Measurements from ENCODE around the gene MYL2.
A peak's percentile ranks its signal among the peaks of the same experiment; 100 is the strongest.

The MYL2 gene

DNA sequence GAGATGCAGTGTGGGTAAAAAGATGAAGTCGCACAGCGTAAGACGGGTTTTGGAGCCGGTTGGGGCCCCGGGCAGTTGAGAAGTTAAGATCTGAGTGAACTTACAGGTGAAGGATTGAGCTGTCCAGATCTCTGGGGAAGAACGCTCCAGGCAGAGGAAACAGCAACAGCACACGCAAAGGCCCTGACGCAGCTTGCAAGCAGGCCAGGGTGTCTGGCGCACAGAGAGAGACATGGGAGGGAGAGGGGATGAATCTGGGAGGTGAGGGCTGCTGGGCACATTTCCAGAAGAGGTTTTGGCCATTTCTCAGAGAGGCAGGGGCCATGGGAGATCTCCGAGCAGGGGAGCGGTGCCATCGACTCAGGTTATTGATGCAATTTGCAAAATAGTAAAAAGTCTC, 31.0 kb downstream of the MYL2 start:
- TF ChIP-seq FOXP2 (optimal IDR thresholded peaks at IDR 0.05; ENCODE audit: borderline replicate concordance, extremely low read depth, extremely low read length, insufficient read depth), result no peak
- TF ChIP-seq POLR2AphosphoS5 (IDR thresholded peaks at IDR 0.05; ENCODE audit: low read depth, low read length), result no peak
- no peak for TF ChIP-seq SIN3A (IDR thresholded peaks at IDR 0.05; ENCODE audit: borderline replicate concordance, insufficient read depth, low read length)
- TF ChIP-seq, protein P1, sequence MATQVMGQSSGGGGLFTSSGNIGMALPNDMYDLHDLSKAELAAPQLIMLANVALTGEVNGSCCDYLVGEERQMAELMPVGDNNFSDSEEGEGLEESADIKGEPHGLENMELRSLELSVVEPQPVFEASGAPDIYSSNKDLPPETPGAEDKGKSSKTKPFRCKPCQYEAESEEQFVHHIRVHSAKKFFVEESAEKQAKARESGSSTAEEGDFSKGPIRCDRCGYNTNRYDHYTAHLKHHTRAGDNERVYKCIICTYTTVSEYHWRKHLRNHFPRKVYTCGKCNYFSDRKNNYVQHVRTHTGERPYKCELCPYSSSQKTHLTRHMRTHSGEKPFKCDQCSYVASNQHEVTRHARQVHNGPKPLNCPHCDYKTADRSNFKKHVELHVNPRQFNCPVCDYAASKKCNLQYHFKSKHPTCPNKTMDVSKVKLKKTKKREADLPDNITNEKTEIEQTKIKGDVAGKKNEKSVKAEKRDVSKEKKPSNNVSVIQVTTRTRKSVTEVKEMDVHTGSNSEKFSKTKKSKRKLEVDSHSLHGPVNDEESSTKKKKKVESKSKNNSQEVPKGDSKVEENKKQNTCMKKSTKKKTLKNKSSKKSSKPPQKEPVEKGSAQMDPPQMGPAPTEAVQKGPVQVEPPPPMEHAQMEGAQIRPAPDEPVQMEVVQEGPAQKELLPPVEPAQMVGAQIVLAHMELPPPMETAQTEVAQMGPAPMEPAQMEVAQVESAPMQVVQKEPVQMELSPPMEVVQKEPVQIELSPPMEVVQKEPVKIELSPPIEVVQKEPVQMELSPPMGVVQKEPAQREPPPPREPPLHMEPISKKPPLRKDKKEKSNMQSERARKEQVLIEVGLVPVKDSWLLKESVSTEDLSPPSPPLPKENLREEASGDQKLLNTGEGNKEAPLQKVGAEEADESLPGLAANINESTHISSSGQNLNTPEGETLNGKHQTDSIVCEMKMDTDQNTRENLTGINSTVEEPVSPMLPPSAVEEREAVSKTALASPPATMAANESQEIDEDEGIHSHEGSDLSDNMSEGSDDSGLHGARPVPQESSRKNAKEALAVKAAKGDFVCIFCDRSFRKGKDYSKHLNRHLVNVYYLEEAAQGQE (IDR thresholded peaks at IDR 0.05; ENCODE audit: insufficient read depth in 1 of 2, low read depth in 2 of 2, low read length in 2 of 2), result no peak
- no peak for TF ChIP-seq TAF1 (IDR thresholded peaks at IDR 0.05; ENCODE audit: borderline replicate concordance, insufficient read depth, low read length)

DNA sequence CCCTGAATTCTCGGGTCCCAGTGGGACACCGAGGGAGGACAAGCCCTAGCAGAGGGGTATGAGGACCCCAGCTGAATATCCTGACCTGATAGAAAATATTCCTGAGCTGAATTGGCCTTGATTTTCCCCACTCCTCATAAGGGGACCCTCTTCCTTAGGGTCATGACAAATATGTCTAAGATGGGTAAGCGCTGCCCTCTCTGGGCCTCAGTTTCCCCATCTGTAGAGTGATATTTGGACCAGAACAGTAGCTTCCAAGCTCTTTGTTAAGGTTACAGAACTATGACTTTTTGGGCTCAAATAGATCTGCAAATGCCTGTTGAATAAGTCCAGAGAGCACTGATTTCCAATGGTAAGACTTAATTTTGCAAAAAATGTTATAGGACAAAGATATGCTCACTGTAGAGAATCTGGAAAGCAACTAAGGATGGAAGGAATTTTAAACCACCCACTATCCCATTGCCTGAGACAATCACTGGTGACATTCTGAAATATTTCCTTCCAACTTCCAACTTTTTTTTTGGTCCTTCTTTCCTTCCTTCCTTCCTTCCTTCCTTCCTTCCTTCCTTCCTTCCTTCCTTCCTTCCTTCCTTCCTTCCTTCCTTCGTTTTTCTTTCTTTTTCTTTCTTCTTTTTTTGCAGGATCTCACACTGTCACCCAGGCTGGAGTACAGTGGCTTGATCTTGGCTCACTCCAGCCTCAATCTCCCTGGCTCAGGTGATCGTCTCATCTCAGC, 32.0 kb downstream of the MYL2 start:
- no peak for TF ChIP-seq FOXP2 (optimal IDR thresholded peaks at IDR 0.05; ENCODE audit: borderline replicate concordance, extremely low read depth, extremely low read length, insufficient read depth)
- TF ChIP-seq, protein P1 (IDR thresholded peaks at IDR 0.05; ENCODE audit: insufficient read depth in 1 of 2, low read depth in 2 of 2, low read length in 2 of 2), result no peak
- TF ChIP-seq TAF1 (IDR thresholded peaks at IDR 0.05; ENCODE audit: borderline replicate concordance, insufficient read depth, low read length), result no peak
- no peak for TF ChIP-seq POLR2AphosphoS5 (IDR thresholded peaks at IDR 0.05; ENCODE audit: low read depth, low read length)

DNA sequence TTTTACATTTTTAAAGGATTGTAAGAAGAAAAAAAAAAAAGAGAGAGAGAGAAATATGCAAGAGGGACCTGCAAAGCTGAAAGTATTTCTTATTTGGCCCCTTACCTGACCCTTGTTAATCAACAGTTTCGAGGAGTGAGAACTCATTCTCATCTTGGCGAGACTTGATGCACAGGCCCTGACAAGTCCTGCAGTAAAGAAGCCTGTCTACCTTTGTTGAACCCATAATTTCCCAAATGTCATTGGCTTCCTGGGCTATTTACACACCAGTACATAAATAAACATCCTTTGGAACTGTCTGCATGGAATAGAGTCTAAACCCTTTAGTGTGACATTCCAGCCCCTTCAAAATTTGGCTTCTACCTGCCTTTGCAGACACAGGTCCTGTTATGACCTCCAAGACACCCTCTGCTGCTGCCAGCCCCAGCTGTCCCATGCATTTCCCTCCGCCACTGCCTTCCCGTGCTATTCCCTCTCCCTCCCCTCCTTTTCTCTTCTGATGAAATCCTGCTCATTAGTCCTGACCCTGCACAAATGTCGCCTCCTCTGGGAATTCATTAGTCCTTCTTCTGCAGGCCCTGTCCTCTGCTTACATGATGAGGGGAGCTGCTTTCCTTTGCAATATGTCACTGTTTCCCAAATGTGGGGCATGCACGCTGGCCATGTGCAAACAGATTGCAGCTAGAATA, 35.1 kb downstream of the MYL2 start:
- TF ChIP-seq TAF1 (IDR thresholded peaks at IDR 0.05; ENCODE audit: borderline replicate concordance, insufficient read depth, low read length) (no peak), POLR2AphosphoS5 (IDR thresholded peaks at IDR 0.05; ENCODE audit: low read depth, low read length) (no peak), FOXP2 (optimal IDR thresholded peaks at IDR 0.05; ENCODE audit: borderline replicate concordance, extremely low read depth, extremely low read length, insufficient read depth) (no peak), SIN3A (IDR thresholded peaks at IDR 0.05; ENCODE audit: borderline replicate concordance, insufficient read depth, low read length) (0 out of 2 replicates have a peak, but pooled peaks have one; percentile 68)

DNA sequence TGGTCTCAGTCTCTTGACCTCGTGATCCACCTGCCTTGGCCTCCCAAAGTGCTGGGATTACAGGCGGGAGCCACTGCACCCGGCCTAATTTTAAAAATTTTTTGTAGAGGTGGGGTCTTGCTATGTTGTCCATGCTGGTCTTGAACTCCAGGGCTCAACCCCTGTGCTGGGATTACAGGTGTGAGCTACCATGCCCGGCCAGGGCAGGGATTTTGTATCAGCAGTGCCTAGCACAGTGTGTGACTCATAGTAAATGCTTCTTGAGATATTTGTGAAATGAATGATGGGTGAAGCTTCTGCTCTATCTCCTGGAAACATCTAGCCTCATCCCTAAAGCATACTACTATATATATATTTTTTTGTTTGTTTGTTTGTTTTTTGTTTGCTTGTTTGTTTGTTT, 37.1 kb downstream of the MYL2 start:
- TF ChIP-seq POLR2AphosphoS5 (IDR thresholded peaks at IDR 0.05; ENCODE audit: low read depth, low read length) (no peak), SIN3A (IDR thresholded peaks at IDR 0.05; ENCODE audit: borderline replicate concordance, insufficient read depth, low read length) (no peak)

DNA sequence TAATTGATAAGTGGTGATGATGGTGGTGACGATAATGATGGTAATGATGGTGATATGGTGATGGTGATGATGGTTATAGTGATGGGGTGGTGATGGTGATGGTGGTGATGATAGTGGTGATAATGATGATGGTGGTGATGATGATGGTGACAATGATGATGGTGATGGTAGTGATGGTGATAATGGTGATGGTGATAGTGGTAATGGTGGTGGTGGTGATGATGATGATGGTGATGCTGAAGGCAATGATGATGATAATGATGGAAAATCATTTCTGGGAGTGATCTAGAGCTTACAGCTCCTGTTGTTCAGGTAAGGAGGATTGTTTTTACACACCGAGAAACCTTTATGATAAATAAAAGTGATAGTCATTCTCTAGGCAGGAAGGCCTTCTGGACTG, 39.7 kb downstream of the MYL2 start:
- TF ChIP-seq FOXP2 (optimal IDR thresholded peaks at IDR 0.05; ENCODE audit: borderline replicate concordance, extremely low read depth, extremely low read length, insufficient read depth) (no peak), SIN3A (IDR thresholded peaks at IDR 0.05; ENCODE audit: borderline replicate concordance, insufficient read depth, low read length) (no peak), POLR2AphosphoS5 (IDR thresholded peaks at IDR 0.05; ENCODE audit: low read depth, low read length) (no peak), TAF1 (IDR thresholded peaks at IDR 0.05; ENCODE audit: borderline replicate concordance, insufficient read depth, low read length) (no peak)
- TF ChIP-seq, protein P1 (IDR thresholded peaks at IDR 0.05; ENCODE audit: insufficient read depth in 1 of 2, low read depth in 2 of 2, low read length in 2 of 2), result no peak

DNA sequence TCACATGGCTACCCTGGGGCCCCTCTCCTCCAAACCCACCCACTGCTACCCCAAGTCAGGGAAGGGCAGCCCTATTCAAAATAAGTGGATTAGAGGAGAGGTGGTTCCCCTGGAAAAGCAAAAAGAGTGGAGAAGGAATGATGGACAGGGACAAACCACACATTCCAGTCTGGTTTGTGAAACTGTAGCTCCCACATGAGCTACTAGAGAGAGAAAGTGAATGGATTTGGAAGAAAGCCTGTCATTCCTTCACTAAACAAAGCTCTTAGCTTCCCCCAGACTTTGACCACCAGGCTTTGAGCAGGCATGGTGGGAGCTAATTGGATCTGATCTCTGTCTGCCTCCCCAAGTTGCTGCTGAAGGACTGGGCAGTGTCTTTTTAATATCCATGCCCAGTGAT, 45.6 kb downstream of the MYL2 start:
- no peak for TF ChIP-seq FOXP2 (optimal IDR thresholded peaks at IDR 0.05; ENCODE audit: borderline replicate concordance, extremely low read depth, extremely low read length, insufficient read depth)
- TF ChIP-seq, protein P1 (IDR thresholded peaks at IDR 0.05; ENCODE audit: insufficient read depth in 1 of 2, low read depth in 2 of 2, low read length in 2 of 2), result no peak
- TF ChIP-seq SIN3A (IDR thresholded peaks at IDR 0.05; ENCODE audit: borderline replicate concordance, insufficient read depth, low read length), result no peak
- TF ChIP-seq TAF1 (IDR thresholded peaks at IDR 0.05; ENCODE audit: borderline replicate concordance, insufficient read depth, low read length), result no peak
- no peak for TF ChIP-seq POLR2AphosphoS5 (IDR thresholded peaks at IDR 0.05; ENCODE audit: low read depth, low read length)

Measured in PFSK-1 (cell line).